Natural killer cell (primary cell): ENCODE measurements around the gene THAP5. TPM values are rescaled to one million over a fixed set of nuclear protein-coding genes. Genes with fewer than 3 reads are reported as not detected.

ENCODE experiments used
- ATAC-seq, 3 donors: fragments of 150-1000 bp in 2 of 3; fragments of 200-7000 bp in 1 of 3; cut with Tn5 transposase; 1 replicate in 1 of 3; 2 replicates in 2 of 3; pipeline ENCODE4 v1.10.0; 2021; ENCODE audit warnings: mild to moderate bottlenecking in 2 of 3, moderate library complexity in 2 of 3
- DNase-seq, 2 donors: peaks; one replicate each; pipeline versions ENCODE4 v3.0.0 to v3.0.0-alpha.2; 2013 to 2021; ENCODE audit warnings: mixed read lengths in 1 of 2
- H3K27ac ChIP-seq: one replicate; pipeline ENCODE4 v1.5.1; 2013; ENCODE audit warnings: mild to moderate bottlenecking, low read length
- H3K27me3 ChIP-seq: one replicate; pipeline ENCODE4 v1.6.1; 2013; ENCODE audit warnings: low read length; ENCODE audit not compliant: control insufficient read depth, insufficient read depth
- H3K36me3 ChIP-seq: one replicate; pipeline ENCODE4 v1.6.1; 2013; ENCODE audit warnings: low read length; ENCODE audit not compliant: control insufficient read depth, insufficient read depth
- H3K4me1 ChIP-seq: one replicate; pipeline ENCODE4 v1.6.1; 2013; ENCODE audit warnings: low read length; ENCODE audit not compliant: control insufficient read depth, insufficient read depth
- H3K4me3 ChIP-seq: one replicate; pipeline ENCODE4 v1.5.1; 2013; ENCODE audit warnings: low read length
- H3K9me3 ChIP-seq: one replicate; pipeline ENCODE4 v1.6.1; 2013; ENCODE audit warnings: low read length; ENCODE audit not compliant: control insufficient read depth, insufficient read depth
- H3K27ac Mint-ChIP-seq, 2 donors: one replicate each; pipeline ENCODE4 v1.8.0; 2022; ENCODE audit warnings: mild to moderate bottlenecking in 2 of 2, mixed read lengths in 2 of 2, moderate library complexity in 1 of 2
- H3K27me3 Mint-ChIP-seq, 2 donors: one replicate each; pipeline ENCODE4 v1.8.0; 2022; ENCODE audit warnings: low read depth in 2 of 2, mixed read lengths in 2 of 2
- H3K36me3 Mint-ChIP-seq: one replicate; pipeline ENCODE4 v1.8.0; 2022; ENCODE audit warnings: mixed read lengths
- H3K4me1 Mint-ChIP-seq, 2 donors: one replicate each; pipeline ENCODE4 v1.8.0; 2022; ENCODE audit warnings: mixed read lengths in 2 of 2
- H3K4me3 Mint-ChIP-seq: one replicate; pipeline ENCODE4 v1.8.0; 2022; ENCODE audit warnings: mild to moderate bottlenecking, moderate library complexity, mixed read lengths
- H3K9me3 Mint-ChIP-seq, 2 donors: one replicate each; pipeline ENCODE4 v1.8.0; 2022; ENCODE audit warnings: mixed read lengths in 2 of 2
- WGBS: methylation state at CpG from one replicate; pipeline ENCODE4 v1.1.7; 2013; ENCODE audit warnings: missing lambda C conversion rate; ENCODE audit not compliant: insufficient coverage; 5-methylcytosine and 5-hydroxymethylcytosine counted together
- intact Hi-C: fragments of 100-400 bp; cut with micrococcal nuclease; formaldehyde crosslinking; loops from one replicate; pipeline ENCODE4 v1.14.2; 2022
- total RNA-seq, 4 donors: library from RNA; stranded (reverse); fragments of 120-200 nt in 1 of 4; gene quantifications; one replicate each; pipeline versions ENCODE4 v1.2.3 to v1.2.4, GENCODE V29; 2013 to 2022
- TF ChIP-seq, protein P1 (sequence below): fragments of 200-600 bp; IDR thresholded peaks from one replicate; pipeline ENCODE4 v1.8.0; 2022; ENCODE audit warnings: antibody characterized with exemption

THAP5 gene
- total RNA-seq, 3 donors from 2014 or later (not counting 1 experiment from before 2014, with no cell fraction given): 13.8 to 21.0 (median 19.1) TPM

DNA sequence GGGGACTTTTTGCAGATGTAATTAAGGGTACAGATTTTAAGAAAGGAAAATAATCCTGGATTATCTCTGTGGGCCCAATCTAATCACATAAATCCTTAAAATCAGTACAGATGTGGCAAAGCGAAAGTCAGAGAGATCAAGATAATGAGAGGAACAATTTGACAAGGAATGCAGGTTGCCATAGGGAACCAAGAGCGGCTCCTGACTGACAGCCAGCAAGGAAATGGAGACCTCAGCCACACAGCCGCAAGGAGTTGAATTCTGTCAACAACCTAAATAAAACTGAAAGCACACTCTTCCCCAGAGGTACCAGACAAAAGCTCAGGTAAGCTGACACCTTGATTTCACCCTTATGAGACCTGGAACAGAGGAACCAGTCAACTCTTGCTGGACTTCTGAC is 40.2 kb downstream of the THAP5 start:
- H3K4me1 Mint-ChIP-seq: peaks cover 11 to 17% of the 10 kb centered on the region in 2 donors
- Histone ChIP-seq H3K27me3 (no peaks in the 10 kb centered on the region), H3K4me3 (no peak overlapping the region), H3K9me3 (no peaks in the 10 kb centered on the region), H3K27ac (no peak overlapping the region), H3K4me1 (peaks cover 7% of the 10 kb centered on the region), H3K36me3 (no peaks in the 10 kb centered on the region)
- intact Hi-C loops: loop anchor here (5.0 kb wide), 1 partner anchor 787 kb away; the partner anchor contains the start of gene CBLL1
- WGBS: 71% methylated on average over 3 of the region's 3 CpGs
- H3K27ac Mint-ChIP-seq: peak overlapping the region in 1 of 2 donors; percentile 49
- ATAC-seq (no peak), DNase-seq (no peak)
- H3K4me3 Mint-ChIP-seq: no peak overlapping the region
- peaks cover 10 to 13% of the 10 kb centered on the region in 2 donors for H3K27me3 Mint-ChIP-seq
- no peaks in the 10 kb centered on the region for H3K36me3 Mint-ChIP-seq
- no peaks in the 10 kb centered on the region for H3K9me3 Mint-ChIP-seq
- TF ChIP-seq, protein P1, sequence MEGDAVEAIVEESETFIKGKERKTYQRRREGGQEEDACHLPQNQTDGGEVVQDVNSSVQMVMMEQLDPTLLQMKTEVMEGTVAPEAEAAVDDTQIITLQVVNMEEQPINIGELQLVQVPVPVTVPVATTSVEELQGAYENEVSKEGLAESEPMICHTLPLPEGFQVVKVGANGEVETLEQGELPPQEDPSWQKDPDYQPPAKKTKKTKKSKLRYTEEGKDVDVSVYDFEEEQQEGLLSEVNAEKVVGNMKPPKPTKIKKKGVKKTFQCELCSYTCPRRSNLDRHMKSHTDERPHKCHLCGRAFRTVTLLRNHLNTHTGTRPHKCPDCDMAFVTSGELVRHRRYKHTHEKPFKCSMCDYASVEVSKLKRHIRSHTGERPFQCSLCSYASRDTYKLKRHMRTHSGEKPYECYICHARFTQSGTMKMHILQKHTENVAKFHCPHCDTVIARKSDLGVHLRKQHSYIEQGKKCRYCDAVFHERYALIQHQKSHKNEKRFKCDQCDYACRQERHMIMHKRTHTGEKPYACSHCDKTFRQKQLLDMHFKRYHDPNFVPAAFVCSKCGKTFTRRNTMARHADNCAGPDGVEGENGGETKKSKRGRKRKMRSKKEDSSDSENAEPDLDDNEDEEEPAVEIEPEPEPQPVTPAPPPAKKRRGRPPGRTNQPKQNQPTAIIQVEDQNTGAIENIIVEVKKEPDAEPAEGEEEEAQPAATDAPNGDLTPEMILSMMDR: no peak

DNA sequence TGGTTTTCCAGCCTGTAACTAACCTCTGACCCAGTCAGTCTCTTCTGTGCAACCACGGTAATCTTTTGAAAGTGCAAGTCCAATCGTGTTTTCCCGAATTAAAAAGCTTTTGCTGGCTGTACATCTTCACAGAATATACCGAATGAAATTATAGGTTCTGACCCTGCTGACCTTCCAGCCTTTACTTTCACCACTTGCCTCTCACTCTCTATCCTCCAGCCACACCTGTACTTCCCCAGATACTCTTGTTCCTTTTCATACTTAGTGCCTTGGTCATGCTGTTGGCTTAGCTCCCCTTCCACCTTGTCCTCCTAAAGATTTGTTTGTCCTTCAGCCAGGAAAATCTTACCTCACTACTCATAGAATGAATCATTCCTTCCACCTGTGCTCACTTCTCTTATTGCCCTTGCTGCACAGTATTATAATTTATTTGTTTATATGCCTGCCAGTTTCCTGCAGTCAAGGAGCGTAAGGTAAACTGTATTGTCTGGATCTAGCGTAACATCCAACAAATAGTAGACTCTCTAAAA is 41.3 kb downstream of the THAP5 start:
- Mint-ChIP-seq H3K4me1 (peaks cover 20 to 26% of the 10 kb centered on the region in 2 donors), H3K27ac (peak overlapping the region in 1 of 2 donors; percentile 62), H3K4me3 (peak overlapping the region; percentile 14), H3K36me3 (no peaks in the 10 kb centered on the region), H3K9me3 (no peaks in the 10 kb centered on the region), H3K27me3 (peaks cover 6 to 10% of the 10 kb centered on the region in 2 donors)
- H3K4me3 ChIP-seq: no peak overlapping the region
- H3K4me1 ChIP-seq: peaks cover 10% of the 10 kb centered on the region
- H3K36me3 ChIP-seq: no peaks in the 10 kb centered on the region
- H3K27me3 ChIP-seq: no peaks in the 10 kb centered on the region
- no peak for DNase-seq
- ATAC-seq: no peak
- H3K9me3 ChIP-seq: no peaks in the 10 kb centered on the region
- TF ChIP-seq, protein P1: no peak
- H3K27ac ChIP-seq: no peak overlapping the region
- intact Hi-C loops: loop anchor here (5.0 kb wide), 1 partner anchor 786 kb away; the partner anchor contains the start of gene CBLL1
- 93% methylated on average over 4 of the region's 6 CpGs for WGBS

DNA sequence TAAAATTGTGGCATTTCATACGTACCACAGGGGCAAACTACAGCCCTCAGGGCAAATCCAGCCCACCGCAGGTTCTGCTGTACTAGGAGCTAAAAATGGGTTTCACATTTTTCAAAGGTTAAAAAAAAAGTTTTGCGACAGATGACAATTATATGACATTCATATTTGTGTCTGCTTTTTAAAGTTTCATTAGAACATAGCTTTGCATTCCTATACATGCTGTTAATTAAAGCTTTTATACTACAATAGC is 42.8 kb downstream of the THAP5 start:
- peaks cover 10% of the 10 kb centered on the region for H3K4me1 ChIP-seq
- Mint-ChIP-seq H3K36me3 (no peaks in the 10 kb centered on the region), H3K4me3 (peak overlapping the region; percentile 96), H3K27me3 (peaks cover under 1 to 4% of the 10 kb centered on the region in 2 donors), H3K4me1 (peaks cover 29 to 33% of the 10 kb centered on the region in 2 donors), H3K9me3 (no peaks in the 10 kb centered on the region), H3K27ac (peak overlapping the region; percentile 99)
- H3K9me3 ChIP-seq: no peaks in the 10 kb centered on the region
- H3K36me3 ChIP-seq: no peaks in the 10 kb centered on the region
- peak overlapping the region; percentile 96 for H3K4me3 ChIP-seq
- 14% methylated on average over 3 of the region's 3 CpGs for WGBS
- ATAC-seq (no peak), DNase-seq (no peak)
- intact Hi-C loops: loop anchor here (1.0 to 5.0 kb wide), 2 partner anchors 43 to 784 kb away; partner anchors contain the start of genes CBLL1, DNAJB9 and THAP5
- TF ChIP-seq, protein P1: no peak
- peak overlapping the region; percentile 99 for H3K27ac ChIP-seq
- no peaks in the 10 kb centered on the region for H3K27me3 ChIP-seq
